Transverse colon (tissue), 4 donors: ENCODE measurements around the gene AGPS. TPM values are rescaled to one million over a fixed set of nuclear protein-coding genes. Genes with fewer than 3 reads are reported as not detected.
"Not testable (repeated sequence)": the region's sequence is repeated elsewhere in the genome, so short reads cannot be mapped to it uniquely, and the experiment has no call there.

Source experiments
- DNase-seq: peaks from one replicate; pipeline ENCODE4 v3.0.0-alpha.2; 2019
- H3K27ac ChIP-seq, 4 donors: fragments of 200-600 bp; sonication (generic); 2 replicates each; pipeline ENCODE4 v1.5.1; 2016 to 2018; ENCODE audit warnings: inconsistent platforms in 4 of 4
- H3K27me3 ChIP-seq: fragments of 200-600 bp; sonication (generic); 2 replicates; pipeline ENCODE4 v1.5.1; 2017; ENCODE audit warnings: inconsistent platforms
- H3K36me3 ChIP-seq, 4 donors: fragments of 200-600 bp; sonication (generic); 2 replicates each; pipeline ENCODE4 v1.5.1; 2017 to 2019; ENCODE audit warnings: inconsistent platforms in 4 of 4
- H3K4me1 ChIP-seq, 4 donors: fragments of 200-600 bp; sonication (generic); 2 replicates each; pipeline ENCODE4 v1.5.1; 2017 to 2020; ENCODE audit warnings: inconsistent platforms in 4 of 4
- H3K4me3 ChIP-seq, 4 donors: fragments of 200-600 bp; sonication (generic); 1 replicate in 1 of 4; 2 replicates in 3 of 4; pipeline versions ENCODE4 v1.5.1 to v1.6.1; 2017 to 2019; ENCODE audit warnings: inconsistent platforms in 4 of 4
- H3K9me3 ChIP-seq, 2 donors: fragments of 200-600 bp; sonication (generic); 2 replicates each; pipeline ENCODE4 v1.5.1; 2017 to 2019; ENCODE audit warnings: inconsistent platforms in 2 of 2
- CTCF ChIP-seq, 5 experiments: fragments of 200-600 bp in 3 of 5; fragments of 450-650 bp in 2 of 5; sonication (generic) in 3 of 5; IDR thresholded peaks; 1 replicate in 2 of 5; 2 replicates in 3 of 5; pipeline ENCODE4 v1.5.1; 2016 to 2017; ENCODE audit warnings: antibody characterized with exemption in 5 of 5, inconsistent platforms in 3 of 5, mild to moderate bottlenecking in 2 of 5, moderate library complexity in 1 of 5
- EP300 ChIP-seq: sonication (generic); formaldehyde crosslinking; IDR thresholded peaks from one replicate; pipeline ENCODE4 v1.6.1; 2017; ENCODE audit warnings: antibody characterized with exemption, low read depth
- POLR2A ChIP-seq: fragments of 450-650 bp; IDR thresholded peaks from one replicate; pipeline ENCODE4 v1.6.1; 2016; ENCODE audit warnings: antibody characterized with exemption, mild to moderate bottlenecking, moderate library complexity
- POLR2AphosphoS5 ChIP-seq, 3 donors: sonication (generic); formaldehyde crosslinking; IDR thresholded peaks; one replicate each; pipeline ENCODE4 v1.6.1; 2016; ENCODE audit warnings: antibody characterized with exemption in 3 of 3
- WGBS, 2 donors: methylation state at CpG; one replicate each; pipeline ENCODE4 v1.1.5; 2018; ENCODE audit warnings: low coverage in 1 of 2; 5-methylcytosine and 5-hydroxymethylcytosine counted together
- in situ Hi-C, 4 donors: fragments of 200-750 bp; cut with MboI; loops; one replicate each; pipeline versions ENCODE4 v1.15.0 to v1.15.1; 2017; ENCODE audit warnings: low sequenced_read_pairs in 3 of 4, low pct_ligation_motif_present in 1 of 4, low pct_unique_long_range_greater_than_20kb in 1 of 4
- intact Hi-C: fragments of 100-400 bp; cut with DNase I; formaldehyde crosslinking; loops from one replicate; pipeline ENCODE4 v1.15.1; 2023; ENCODE audit warnings: low total_unique reads
- total RNA-seq, 4 donors: library from RNA; depleted of rRNA; stranded (reverse); fragments of >200 nt; gene quantifications; one replicate each; pipeline ENCODE4 v1.1.0, GENCODE V29; 2016

The AGPS gene
- total RNA-seq, 4 donors from 2014 or later: 15.0 to 81.6 (median 58.1) TPM

- WGBS, 2 donors: 80 to 88% methylated on average over 1 of the region's 1 CpG
- Histone ChIP-seq H3K4me3 (no peak overlapping the region), H3K36me3 (no peaks in the 10 kb centered on the region), H3K9me3 (no peaks in the 10 kb centered on the region), H3K4me1 (peaks cover 0 to 5% (median 3%) of the 10 kb centered on the region in 4 donors), H3K27ac (no peak overlapping the region), H3K27me3 (no peaks in the 10 kb centered on the region)
- DNase-seq: no peak
- in situ Hi-C loops (no loop called here), intact Hi-C loops (no loop called here)
- TF ChIP-seq POLR2AphosphoS5 (IDR thresholded peaks at IDR 0.05) (no peak), CTCF (IDR thresholded peaks at IDR 0.05) (no peak), POLR2A (no peak), EP300 (no peak)
Observed at GRCh38 chr2:177547772-177548171, 155.2 kb downstream of the AGPS start.

GRCh38 chr2:177548636-177549035 is 156.1 kb downstream of the AGPS start:
- Histone ChIP-seq H3K27ac (no peak overlapping the region), H3K4me1 (peaks cover 0 to 5% (median 4%) of the 10 kb centered on the region in 4 donors), H3K4me3 (no peak overlapping the region), H3K36me3 (no peaks in the 10 kb centered on the region), H3K9me3 (no peaks in the 10 kb centered on the region), H3K27me3 (no peaks in the 10 kb centered on the region)
- in situ Hi-C loops (no loop called here), intact Hi-C loops (no loop called here)
- no peak for DNase-seq
- TF ChIP-seq EP300 (no peak), POLR2AphosphoS5 (IDR thresholded peaks at IDR 0.05) (no peak), CTCF (IDR thresholded peaks at IDR 0.05) (no peak), POLR2A (no peak)

DNA sequence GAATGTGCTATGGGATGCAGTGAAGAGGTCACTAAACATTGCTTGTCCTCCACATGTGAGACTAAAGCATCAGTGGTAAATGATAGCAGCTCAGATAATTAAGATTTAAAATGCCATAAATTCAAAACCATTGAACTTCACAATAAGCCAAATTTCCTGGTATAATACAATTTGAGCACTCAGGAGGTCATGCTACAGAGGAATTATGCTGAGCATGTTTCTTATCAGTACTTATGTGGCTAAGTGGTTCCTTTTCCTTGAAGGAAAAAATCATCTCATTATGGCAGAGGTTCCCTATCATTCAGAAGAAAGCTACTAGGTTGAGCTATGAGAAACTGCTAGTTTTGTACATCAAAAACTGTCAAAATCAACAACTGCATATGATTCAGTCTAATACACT is 156.6 kb downstream of the AGPS start:
- TF ChIP-seq CTCF (IDR thresholded peaks at IDR 0.05): no peak
- no peak for TF ChIP-seq EP300
- no peak for TF ChIP-seq POLR2A
- TF ChIP-seq POLR2AphosphoS5 (IDR thresholded peaks at IDR 0.05): no peak
- no peak for DNase-seq
- Histone ChIP-seq H3K27me3 (no peaks in the 10 kb centered on the region), H3K27ac (no peak overlapping the region), H3K4me1 (peaks cover 0 to 8% (median 4%) of the 10 kb centered on the region in 4 donors), H3K9me3 (no peaks in the 10 kb centered on the region), H3K36me3 (no peaks in the 10 kb centered on the region), H3K4me3 (no peak overlapping the region)
- in situ Hi-C loops: no loop called here
- intact Hi-C loops: no loop called here

GRCh38 chr2:177550264-177551200 is 158.0 kb downstream of the AGPS start:
- Histone ChIP-seq H3K36me3 (no peaks in the 10 kb centered on the region), H3K4me3 (no peak overlapping the region), H3K4me1 (peaks cover 0 to 8% (median 4%) of the 10 kb centered on the region in 4 donors), H3K27ac (no peak overlapping the region), H3K27me3 (no peaks in the 10 kb centered on the region), H3K9me3 (no peaks in the 10 kb centered on the region)
- no peak for DNase-seq
- 79 to 84% methylated on average over 5 of the region's 5 CpGs for WGBS, 2 donors
- intact Hi-C loops (no loop called here), in situ Hi-C loops (no loop called here)
- TF ChIP-seq POLR2A: no peak
- TF ChIP-seq EP300: no peak
- no peak for TF ChIP-seq POLR2AphosphoS5 (IDR thresholded peaks at IDR 0.05)
- no peak for TF ChIP-seq CTCF (IDR thresholded peaks at IDR 0.05)

DNA sequence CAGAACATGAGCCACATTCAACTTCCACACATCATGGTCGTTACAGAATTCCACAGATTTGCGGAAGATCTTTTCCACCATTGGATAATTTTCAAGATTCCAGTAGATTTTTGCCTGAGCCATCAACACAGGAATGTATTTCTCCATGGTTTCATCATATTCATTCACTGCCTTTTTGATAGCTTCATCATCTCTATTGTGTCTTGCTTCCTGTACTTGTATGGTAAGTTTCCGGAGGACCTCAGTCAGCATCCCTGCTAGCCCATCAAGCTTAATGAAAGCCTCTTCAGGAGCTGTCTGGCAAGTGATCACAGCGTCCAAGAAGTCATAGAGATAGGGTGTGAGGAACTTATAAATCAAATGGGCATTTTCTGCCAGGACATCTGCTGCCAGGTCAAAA is 158.8 kb downstream of the AGPS start:
- DNase-seq, H3K4me1 ChIP-seq, H3K36me3 ChIP-seq, H3K27me3 ChIP-seq, H3K27ac ChIP-seq, H3K4me3 ChIP-seq, intact Hi-C loops, H3K9me3 ChIP-seq, in situ Hi-C loops: not testable (repeated sequence)
- 95 to 96% methylated on average over 4 of the region's 4 CpGs for WGBS, 2 donors
